HepG2 (cell line): ENCODE results near the gene MARCHF9. TPM values are rescaled to one million over a fixed set of nuclear protein-coding genes. Genes with fewer than 3 reads are reported as not detected.

Experiments
- ATAC-seq: fragments of 200-7000 bp; cut with Tn5 transposase; 3 replicates; pipeline ENCODE4 v1.9.1; 2020; ENCODE audit warnings: mild to moderate bottlenecking, moderate library complexity
- BruUV-seq: library from RNA; stranded (reverse); fragments of 400-500 nt; replicated peaks from 2 replicates; lab custom pipeline; 2021; lab: Mats Ljungman, UMichigan
- CTCF ChIA-PET: fragments of 300-600 bp; formaldehyde crosslinking; extraction: SDS; loops from one replicate; lab custom pipeline; 2021; ENCODE audit warnings: low total read pairs, inconsistent platforms, low intra/inter-chr PET ratio; lab: Yijun Ruan, JAX
- POLR2A ChIA-PET: fragments of 350-600 bp; sonication (Branson Sonifier 250); formaldehyde crosslinking; loops from one replicate; lab custom pipeline; 2020; ENCODE audit warnings: antibody characterized with exemption, inconsistent platforms; lab: Yijun Ruan, JAX
- DNase-seq: peaks from one replicate; pipeline ENCODE4 v3.0.0-alpha.2; 2015; ENCODE audit warnings: low spot score
- FAIRE-seq: peaks from 3 replicates; lab custom pipeline; 2011; peaks lifted over from hg19 to GRCh38; lab: Jason Lieb, UNC
- H2AFZ ChIP-seq: one replicate; pipeline ENCODE4 v1.6.1; 2011; ENCODE audit warnings: low read length, inconsistent platforms
- H3K27ac ChIP-seq: fragments of 300-600 bp; 3 replicates; pipeline ENCODE4 v1.8.0; 2011; ENCODE audit warnings: mixed run types, mild to moderate bottlenecking, mixed read lengths, low read length, inconsistent platforms; ENCODE audit not compliant: insufficient read depth; ENCODE audit errors: extremely low read length
- H3K27me3 ChIP-seq, 2 experiments: fragments of 200-600 bp in 1 of 2; 2 replicates in 1 of 2; 3 replicates in 1 of 2; pipeline versions ENCODE4 v1.6.0 to v1.8.0; 2011; ENCODE audit warnings: low read length in 2 of 2, mild to moderate bottlenecking in 2 of 2, moderate library complexity in 2 of 2, inconsistent platforms in 1 of 2; ENCODE audit not compliant: insufficient read depth in 2 of 2, control insufficient read depth in 1 of 2
- H3K36me3 ChIP-seq, 2 experiments: fragments of 200-600 bp in 1 of 2; replicated peaks in 1 of 2; 2 replicates in 1 of 2; 3 replicates in 1 of 2; pipeline versions ENCODE4 v1.5.1 to v1.8.0; 2011; ENCODE audit warnings: low read length in 2 of 2, inconsistent platforms in 1 of 2; ENCODE audit not compliant: insufficient read depth in 2 of 2, control insufficient read depth in 1 of 2
- H3K4me1 ChIP-seq: 2 replicates; pipeline ENCODE4 v1.5.1; 2012; ENCODE audit warnings: low read length, inconsistent platforms; ENCODE audit not compliant: insufficient read depth
- H3K4me2 ChIP-seq: 2 replicates; pipeline ENCODE4 v1.6.0; 2011; ENCODE audit warnings: low read depth, low read length, inconsistent platforms
- H3K4me3 ChIP-seq, 3 experiments: fragments of 200-600 bp in 1 of 3; sonication (generic), shearing (Covaris generic) in 1 of 3; replicated peaks in 1 of 3; 2 replicates each; pipeline ENCODE4 v1.5.1; 2011 to 2016; ENCODE audit warnings: low read length in 3 of 3, inconsistent platforms in 2 of 3, low read depth in 2 of 3, mild to moderate bottlenecking in 2 of 3, control low read depth in 1 of 3, mixed read lengths in 1 of 3; ENCODE audit not compliant: insufficient read depth in 1 of 3
- H3K79me2 ChIP-seq: one replicate; pipeline ENCODE4 v1.6.1; 2011; ENCODE audit warnings: low read length, inconsistent platforms; ENCODE audit not compliant: insufficient read depth
- H3K9ac ChIP-seq: 2 replicates; pipeline ENCODE4 v1.6.0; 2011; ENCODE audit warnings: mild to moderate bottlenecking, low read depth, low read length, inconsistent platforms; ENCODE audit not compliant: insufficient read depth
- H3K9me3 ChIP-seq: 2 replicates; pipeline ENCODE4 v1.5.1; 2012; ENCODE audit warnings: mild to moderate bottlenecking, low read length
- H4K20me1 ChIP-seq: 2 replicates; pipeline ENCODE4 v1.6.0; 2011; ENCODE audit warnings: inconsistent platforms, mild to moderate bottlenecking, low read length, moderate library complexity; ENCODE audit not compliant: insufficient read depth
- CREB3 ChIP-seq: sonication (generic); formaldehyde crosslinking; IDR thresholded peaks from 2 replicates; pipeline ENCODE4 v1.5.0; 2020; ENCODE audit warnings: missing genetic modification reagents
- GATAD2A ChIP-seq: IDR thresholded peaks from 2 replicates; pipeline ENCODE4 v1.6.1; 2016
- JUND ChIP-seq: sonication (generic); formaldehyde crosslinking; IDR thresholded peaks from 2 replicates; pipeline ENCODE4 v1.8.0; 2022; ENCODE audit warnings: mild to moderate bottlenecking, missing genetic modification reagents
- POGK ChIP-seq: sonication (generic); formaldehyde crosslinking; conservative IDR thresholded peaks from 2 replicates; pipeline ENCODE4 v1.8.0; 2022; ENCODE audit warnings: mild to moderate bottlenecking, moderate library complexity, missing genetic modification reagents
- POGZ ChIP-seq: sonication (generic); formaldehyde crosslinking; IDR thresholded peaks from 2 replicates; pipeline ENCODE4 v1.4.0; 2020; ENCODE audit warnings: mild to moderate bottlenecking, missing genetic modification reagents
- PRPF4 ChIP-seq: fragments of 200-400 bp; formaldehyde crosslinking; IDR thresholded peaks from 2 replicates; pipeline ENCODE4 v1.6.1; 2016; ENCODE audit warnings: low read length, low read depth; ENCODE audit not compliant: poor library complexity, severe bottlenecking
- ZNF124 ChIP-seq: sonication (generic); formaldehyde crosslinking; IDR thresholded peaks from 2 replicates; pipeline ENCODE4 v1.4.0; 2020; ENCODE audit warnings: missing genetic modification reagents
- ZNF234 ChIP-seq: sonication (generic); formaldehyde crosslinking; conservative IDR thresholded peaks from 2 replicates; pipeline ENCODE4 v1.5.1; 2020; ENCODE audit warnings: mild to moderate bottlenecking, missing genetic modification reagents
- ZNF251 ChIP-seq: sonication (generic); formaldehyde crosslinking; IDR thresholded peaks from 2 replicates; pipeline ENCODE4 v1.9.0; 2021; ENCODE audit warnings: mild to moderate bottlenecking, missing genetic modification reagents
- ZNF34 ChIP-seq: sonication (generic); formaldehyde crosslinking; IDR thresholded peaks from 2 replicates; pipeline ENCODE4 v1.4.0; 2020; ENCODE audit warnings: mild to moderate bottlenecking, missing genetic modification reagents, borderline replicate concordance
- ZNF564 ChIP-seq: sonication (generic); formaldehyde crosslinking; IDR thresholded peaks from 2 replicates; pipeline ENCODE4 v1.8.1; 2023; ENCODE audit warnings: mild to moderate bottlenecking, missing genetic modification reagents
- ZNF800 ChIP-seq: sonication (generic); formaldehyde crosslinking; IDR thresholded peaks from 2 replicates; pipeline ENCODE4 v1.4.0; 2020; ENCODE audit warnings: missing genetic modification reagents
- WGBS: methylation state at CpG from one replicate; pipeline ENCODE4 v1.1.6; 2017; ENCODE audit warnings: low lambda C conversion rate; 5-methylcytosine and 5-hydroxymethylcytosine counted together
- in situ Hi-C: cut with HindIII; loops from 2 replicates; pipeline ENCODE4 v1.10.0; 2017; ENCODE audit warnings: low pct_unique_long_range_greater_than_20kb; ENCODE audit not compliant: extremely low pct_ligation_motif_present
- intact Hi-C: fragments of 100-400 bp; cut with micrococcal nuclease; formaldehyde crosslinking; loops from one replicate; pipeline ENCODE4 v1.10.0; 2022; ENCODE audit not compliant: unreplicated experiment
- polyA plus RNA-seq, 8 experiments: library from polyadenylated mRNA; depleted of rRNA in 3 of 8; stranded (reverse) in 7 of 8; unstranded in 1 of 8; fragments of >200 nt; fragmentation: Illumina TruSeq in 4 of 8; extraction: Trizol in 4 of 8; gene quantifications; 2 replicates each; pipeline versions ENCODE4 v1.2.1 to v1.2.3, GENCODE V29; 2011 to 2016; ENCODE audit warnings: low read depth in 4 of 8, missing spikeins in 1 of 8, mixed read lengths in 1 of 8; ENCODE audit not compliant: insufficient read depth in 1 of 8
- total RNA-seq, 5 experiments: library from RNA; depleted of rRNA; stranded (reverse); fragments of >200 nt; fragmentation: Illumina TruSeq; extraction: Trizol; gene quantifications; 2 replicates each; pipeline ENCODE4 v1.2.3, GENCODE V29; 2016; ENCODE audit warnings: low read depth in 1 of 5

Gene MARCHF9
- total and polyA plus RNA-seq, 2 of the 13 experiments (the other 11 are each of a cell fraction or from before 2014, with no cell fraction given), result 5.7 to 9.6 TPM

- Histone ChIP-seq H3K27ac (no peak overlapping the region), H3K79me2 (no peaks in the 10 kb centered on the region), H3K27me3 (peaks cover 0 to 6% of the 10 kb centered on the region in 2 experiments; a peak in 1 of 5 replicates), H3K4me2 (peak overlapping the region; percentile 95; the same call in 1 of the 2 replicates), H3K4me3 (0 out of 6 replicates have a peak overlapping the region, but pooled peaks of 1 of the 3 experiments have one; percentile 78), H3K9ac (no peak overlapping the region), H3K4me1 (peaks cover 36% of the 10 kb centered on the region), H3K36me3 (peaks cover 4 to 10% of the 10 kb centered on the region in 2 experiments; a peak in 4 of 5 replicates), H2AFZ (no peak overlapping the region), H3K9me3 (no peaks in the 10 kb centered on the region), H4K20me1 (no peaks in the 10 kb centered on the region)
- 88% methylated on average over 6 of the region's 6 CpGs for WGBS
- CTCF ChIA-PET, result interaction anchor here (1.3 kb wide), 1 partner anchor 141 kb away, joined by 4 read pairs; no protein-coding TSS in a partner anchor
- FAIRE-seq, result no peak
- POLR2A ChIA-PET, result interaction anchor here (1.4 kb wide), 1 partner anchor 8 kb away, joined by 9 read pairs; no protein-coding TSS in a partner anchor
- no peak; the same call in 2 of the 3 replicates for ATAC-seq
- intact Hi-C loops, result no loop called here
- in situ Hi-C loops, result no loop called here
- DNase-seq, result no peak
- no peak for TF ChIP-seq POGZ
- TF ChIP-seq ZNF124 (CRISPR knock-in tag), result no peak
- no peak for TF ChIP-seq POGK (CRISPR knock-in tag)
- TF ChIP-seq JUND (CRISPR knock-in tag), result no peak
- no peak for TF ChIP-seq GATAD2A
- no peak for TF ChIP-seq CREB3 (CRISPR knock-in tag)
- no peak for TF ChIP-seq ZNF800
- TF ChIP-seq ZNF564, result no peak
- no peak for TF ChIP-seq ZNF251 (CRISPR knock-in tag)
- TF ChIP-seq ZNF234 (CRISPR knock-in tag), result no peak
- TF ChIP-seq PRPF4, result no peak
- TF ChIP-seq ZNF34, result no peak
- BruUV-seq, result no TSS peak
Measured at GRCh38 chr12:57763881-57764661, 9.2 kb downstream of the MARCHF9 start.
